IMR-90 (cell line): ENCODE measurements around the gene LRRC3C. TPM values are rescaled to one million over a fixed set of nuclear protein-coding genes. Genes with fewer than 3 reads are reported as not detected.

Source experiments
- ATAC-seq: fragments of 200-7000 bp; cut with Tn5 transposase; 2 replicates; pipeline ENCODE4 v1.9.1; 2020; ENCODE audit warnings: low read depth, mild to moderate bottlenecking, moderate library complexity
- BruUV-seq: library from RNA; stranded (reverse); fragments of 400-500 nt; replicated peaks from 2 replicates; lab custom pipeline; 2021; lab: Mats Ljungman, UMichigan
- CTCF ChIA-PET: fragments of 300-600 bp; formaldehyde crosslinking; extraction: SDS; loops from one replicate; lab custom pipeline; 2021; ENCODE audit warnings: antibody characterized with exemption; lab: Yijun Ruan, JAX
- POLR2A ChIA-PET: fragments of 300-600 bp; sonication (Branson Sonifier 250); formaldehyde crosslinking; loops from one replicate; lab custom pipeline; 2022; ENCODE audit warnings: antibody characterized with exemption; ENCODE audit not compliant: unreplicated experiment; lab: Charles Lee
- DNase-seq: peaks from one replicate; pipeline ENCODE4 v3.0.0; 2013
- H2AFZ ChIP-seq: replicated peaks from 2 replicates; pipeline ENCODE3; 2013; ENCODE audit warnings: low read length, mild to moderate bottlenecking; ENCODE audit not compliant: poor library complexity
- H2AK5ac ChIP-seq: 2 replicates; pipeline ENCODE4 v1.6.1; 2013; ENCODE audit warnings: low read depth, low read length, inconsistent platforms
- H2AK9ac ChIP-seq: replicated peaks from 2 replicates; pipeline ENCODE3; 2013; ENCODE audit warnings: mild to moderate bottlenecking, low read depth, low read length, moderate library complexity; ENCODE audit not compliant: poor library complexity
- H2BK120ac ChIP-seq: 2 replicates; pipeline ENCODE4 v1.6.1; 2013; ENCODE audit warnings: low read depth, low read length, inconsistent platforms
- H2BK15ac ChIP-seq: 3 replicates; pipeline ENCODE4 v1.6.1; 2013; ENCODE audit warnings: low read depth, low read length, inconsistent platforms
- H2BK20ac ChIP-seq: 2 replicates; pipeline ENCODE4 v1.6.1; 2013; ENCODE audit warnings: low read depth, mild to moderate bottlenecking, inconsistent platforms, low read length, moderate library complexity
- H2BK5ac ChIP-seq: 2 replicates; pipeline ENCODE4 v1.6.1; 2013; ENCODE audit warnings: mild to moderate bottlenecking, low read depth, low read length, inconsistent platforms; ENCODE audit not compliant: poor library complexity, severe bottlenecking
- H3K14ac ChIP-seq: replicated peaks from 2 replicates; pipeline ENCODE4 v1.6.1; 2013; ENCODE audit warnings: low read depth, low read length, inconsistent platforms
- H3K18ac ChIP-seq: 2 replicates; pipeline ENCODE4 v1.6.1; 2013; ENCODE audit warnings: low read depth, low read length, control low read depth
- H3K23ac ChIP-seq: 2 replicates; pipeline ENCODE4 v1.6.1; 2013; ENCODE audit warnings: low read depth, low read length, inconsistent platforms
- H3K27ac ChIP-seq: 2 replicates; pipeline ENCODE4 v1.5.1; 2013; ENCODE audit warnings: mild to moderate bottlenecking, control low read depth, low read length; ENCODE audit not compliant: insufficient read depth
- H3K27me3 ChIP-seq: 2 replicates; pipeline ENCODE4 v1.6.1; 2013; ENCODE audit warnings: low read length; ENCODE audit not compliant: control insufficient read depth, insufficient read depth
- H3K36me3 ChIP-seq: 2 replicates; pipeline ENCODE4 v1.6.1; 2013; ENCODE audit warnings: low read length, mixed read lengths; ENCODE audit not compliant: control insufficient read depth, insufficient read depth
- H3K4ac ChIP-seq: 2 replicates; pipeline ENCODE4 v1.6.1; 2013; ENCODE audit warnings: low read depth, low read length, inconsistent platforms
- H3K4me1 ChIP-seq: 2 replicates; pipeline ENCODE4 v1.6.1; 2013; ENCODE audit warnings: low read length, mixed read lengths; ENCODE audit not compliant: control insufficient read depth, insufficient read depth
- H3K4me2 ChIP-seq: 2 replicates; pipeline ENCODE4 v1.6.1; 2013; ENCODE audit warnings: low read depth, mild to moderate bottlenecking, control low read depth, low read length, moderate library complexity
- H3K4me3 ChIP-seq: 2 replicates; pipeline ENCODE4 v1.5.1; 2013; ENCODE audit warnings: low read depth, mild to moderate bottlenecking, control low read depth, low read length, moderate library complexity; ENCODE audit not compliant: insufficient read depth
- H3K56ac ChIP-seq: 2 replicates; pipeline ENCODE4 v1.6.1; 2013; ENCODE audit warnings: low read length, inconsistent platforms; ENCODE audit not compliant: insufficient read depth; ENCODE audit errors: extremely low read depth
- H3K79me1 ChIP-seq, 2 experiments: 2 replicates each; pipeline ENCODE4 v1.6.1; 2013; ENCODE audit warnings: low read length in 2 of 2, inconsistent platforms in 1 of 2, low read depth in 1 of 2
- H3K9ac ChIP-seq: 2 replicates; pipeline ENCODE4 v1.6.1; 2013; ENCODE audit warnings: low read depth, low read length, control low read depth
- H3K9me1 ChIP-seq: 2 replicates; pipeline ENCODE4 v1.6.1; 2013; ENCODE audit warnings: low read length, inconsistent platforms; ENCODE audit not compliant: insufficient read depth
- H3K9me3 ChIP-seq: 2 replicates; pipeline ENCODE4 v1.6.1; 2013; ENCODE audit warnings: low read length; ENCODE audit not compliant: control insufficient read depth, insufficient read depth
- H4K20me1 ChIP-seq: 2 replicates; pipeline ENCODE4 v1.6.1; 2013; ENCODE audit warnings: low read length, inconsistent platforms; ENCODE audit not compliant: insufficient read depth
- H4K5ac ChIP-seq: 2 replicates; pipeline ENCODE4 v1.6.1; 2013; ENCODE audit warnings: mild to moderate bottlenecking, low read depth, low read length, control low read depth
- H4K8ac ChIP-seq, 2 experiments: 2 replicates each; pipeline ENCODE4 v1.6.1; 2013; ENCODE audit warnings: low read depth in 2 of 2, low read length in 2 of 2, control low read depth in 1 of 2, inconsistent platforms in 1 of 2
- H4K91ac ChIP-seq: 2 replicates; pipeline ENCODE4 v1.6.1; 2013; ENCODE audit warnings: low read depth, low read length, inconsistent platforms; ENCODE audit not compliant: insufficient read depth
- CHD1 ChIP-seq: IDR thresholded peaks from 2 replicates; pipeline ENCODE4 v1.6.1; 2012; ENCODE audit warnings: low read depth, low read length, improper control_type of control experiment
- ELK1 ChIP-seq: fragments of 150-350 bp; IDR thresholded peaks from 2 replicates; pipeline ENCODE4 v1.6.1; 2016; ENCODE audit warnings: low read depth, mild to moderate bottlenecking, low read length, moderate library complexity, borderline replicate concordance
- FOS ChIP-seq: fragments of 150-350 bp; IDR thresholded peaks from 2 replicates; pipeline ENCODE4 v1.6.1; 2016; ENCODE audit warnings: low read depth, low read length
- MAZ ChIP-seq: IDR thresholded peaks from 2 replicates; pipeline ENCODE4 v1.6.1; 2012; ENCODE audit warnings: low read depth, mild to moderate bottlenecking, low read length, improper control_type of control experiment, moderate library complexity, borderline replicate concordance
- POLR2A ChIP-seq: IDR thresholded peaks from 2 replicates; pipeline ENCODE4 v1.6.1; 2012; ENCODE audit warnings: mild to moderate bottlenecking, low read depth, low read length
- USF2 ChIP-seq: fragments of 150-350 bp; IDR thresholded peaks from 2 replicates; pipeline ENCODE4 v1.6.1; 2017; ENCODE audit warnings: mild to moderate bottlenecking, antibody characterized with exemption, low read length, low read depth
- WGBS, 2 experiments: methylation state at CpG; one replicate each; pipeline versions ENCODE4 v1.1.5 to v1.1.7; 2013; ENCODE audit warnings: missing lambda C conversion rate in 2 of 2; ENCODE audit not compliant: insufficient read length in 1 of 2; ENCODE audit errors: extremely low coverage in 2 of 2; 5-methylcytosine and 5-hydroxymethylcytosine counted together
- dilution Hi-C: fragments of 300-500 bp; cut with HindIII; formaldehyde crosslinking; loops from one replicate; pipeline ENCODE4 v1.14.3; 2018; ENCODE audit warnings: low sequenced_read_pairs; ENCODE audit not compliant: unreplicated experiment
- in situ Hi-C: fragments of 300-500 bp; cut with MboI; formaldehyde crosslinking; loops from 3 replicates; pipeline ENCODE4 v1.14.3; 2019; ENCODE audit warnings: low sequenced_read_pairs, inconsistent platforms, mixed read lengths
- intact Hi-C: fragments of 100-400 bp; cut with micrococcal nuclease; formaldehyde crosslinking; loops from 2 replicates; pipeline ENCODE4 v1.10.0; 2022
- polyA plus RNA-seq, 3 experiments: library from polyadenylated mRNA; depleted of rRNA; stranded (reverse); fragments of >200 nt; gene quantifications; 2 replicates each; pipeline ENCODE4 v1.2.3, GENCODE V29; 2012; ENCODE audit warnings: low replicate concordance in 1 of 3
- total RNA-seq: library from RNA; depleted of rRNA; stranded (reverse); fragments of >200 nt; gene quantifications from 2 replicates; pipeline ENCODE4 v1.2.3, GENCODE V29; 2012

Gene LRRC3C
- total and polyA plus RNA-seq, 2 of the 4 experiments (the other 2 are of a cell fraction), result not detected

- peak overlapping the region; percentile 76 for H3K56ac ChIP-seq
- DNase-seq (no peak), ATAC-seq (no peak)
- H3K4me2 ChIP-seq, result peak overlapping the region; percentile 77
- ChIA-PET POLR2A (no interaction called here), CTCF (no interaction called here)
- H4K91ac ChIP-seq, result peak overlapping the region; percentile 84
- peak overlapping the region; percentile 94 for H3K4ac ChIP-seq
- intact Hi-C loops (loop anchor here (2.0 kb wide), 1 partner anchor 25 kb away; no protein-coding TSS in a partner anchor), dilution Hi-C loops (no loop called here), in situ Hi-C loops (no loop called here)
- H3K27ac ChIP-seq, result peak overlapping the region; percentile 25
- H3K4me1 ChIP-seq, result peaks cover 41% of the 10 kb centered on the region
- peak overlapping the region; percentile 53 for H3K9ac ChIP-seq
- 34% methylated on average over 6 of the region's 17 CpGs; no CpG with 5 or more reads in 1 of the 2 experiments for WGBS, 2 experiments
- H3K18ac ChIP-seq, result peak overlapping the region; percentile 88; the same call in 1 of the 2 replicates
- H3K14ac ChIP-seq, result peak overlapping the region; percentile 92
- no TSS peak for BruUV-seq
- peak overlapping the region; percentile 43 for H3K4me3 ChIP-seq
- H2AK5ac ChIP-seq, result peak overlapping the region; percentile 80
- H2BK15ac ChIP-seq, result peak overlapping the region; percentile 59; the same call in 2 of the 3 replicates
- peak overlapping the region; percentile 91 for H3K23ac ChIP-seq
- H3K36me3 ChIP-seq, result peaks cover 9% of the 10 kb centered on the region; the same call in 1 of the 2 replicates
- H3K9me3 ChIP-seq, result no peaks in the 10 kb centered on the region
- peak overlapping the region; percentile 91 for H2AFZ ChIP-seq
- peak overlapping the region; percentile 94 for H2BK20ac ChIP-seq
- TF ChIP-seq CHD1 (no peak), USF2 (no peak), POLR2A (no peak), FOS (no peak), ELK1 (no peak), MAZ (no peak)
- peak overlapping the region; percentile 30 to 95 for H4K8ac ChIP-seq
- H3K27me3 ChIP-seq, result no peaks in the 10 kb centered on the region
- H2BK5ac ChIP-seq, result peak overlapping the region; percentile 99
- peak overlapping the region; percentile 88 for H2AK9ac ChIP-seq
- H4K20me1 ChIP-seq, result peaks cover 50% of the 10 kb centered on the region
- H2BK120ac ChIP-seq, result peak overlapping the region; percentile 89
- H3K79me1 ChIP-seq, result peaks cover 8 to 52% of the 10 kb centered on the region in 2 experiments; a peak in 3 of 4 replicates
- H3K9me1 ChIP-seq, result peaks cover 20% of the 10 kb centered on the region
- peak overlapping the region; percentile 82 for H4K5ac ChIP-seq
These were observed 661 bp downstream of the LRRC3C start for GRCh38 chr17:39927929-39928857.
